PC-9 (cell line): ENCODE data around the gene SLC19A3.

Experiments
- CTCF ChIP-seq: fragments of 200-600 bp; sonication (generic); conservative IDR thresholded peaks from 2 replicates; pipeline ENCODE4 v1.6.1; 2017; ENCODE audit warnings: mixed run types, antibody characterized with exemption, mild to moderate bottlenecking, moderate library complexity
- EZH2 ChIP-seq: fragments of 200-600 bp; sonication (generic); IDR thresholded peaks from 2 replicates; pipeline ENCODE4 v1.8.0; 2017; ENCODE audit warnings: antibody characterized with exemption, low read depth

- TF ChIP-seq EZH2 (no peak), CTCF (no peak)
Measured at GRCh38 chr2:227661827-227662226, 56.0 kb downstream of the SLC19A3 start.
